NCI-H2107 treated with DMSO at 0.1 percent for 48 hours (cell line): ENCODE data around the gene FIS1.
"Not testable (repeated sequence)": the region's sequence is repeated elsewhere in the genome, so short reads cannot be mapped to it uniquely, and the experiment has no call there.

Experiments
- DNase-seq: peaks from one replicate; lab custom pipeline; 2025; ENCODE audit not compliant: unreplicated experiment; lab: John Stamatoyannopoulos, UW

Gene FIS1

GRCh38 chr7:101244375-101245146 lies at the start of gene FIS1:
Gene FIS1 (minus strand): TSS chr7:101245081. CDS start chr7:101245004, 77 bp downstream.
- peak; percentile 87 for DNase-seq

DNA sequence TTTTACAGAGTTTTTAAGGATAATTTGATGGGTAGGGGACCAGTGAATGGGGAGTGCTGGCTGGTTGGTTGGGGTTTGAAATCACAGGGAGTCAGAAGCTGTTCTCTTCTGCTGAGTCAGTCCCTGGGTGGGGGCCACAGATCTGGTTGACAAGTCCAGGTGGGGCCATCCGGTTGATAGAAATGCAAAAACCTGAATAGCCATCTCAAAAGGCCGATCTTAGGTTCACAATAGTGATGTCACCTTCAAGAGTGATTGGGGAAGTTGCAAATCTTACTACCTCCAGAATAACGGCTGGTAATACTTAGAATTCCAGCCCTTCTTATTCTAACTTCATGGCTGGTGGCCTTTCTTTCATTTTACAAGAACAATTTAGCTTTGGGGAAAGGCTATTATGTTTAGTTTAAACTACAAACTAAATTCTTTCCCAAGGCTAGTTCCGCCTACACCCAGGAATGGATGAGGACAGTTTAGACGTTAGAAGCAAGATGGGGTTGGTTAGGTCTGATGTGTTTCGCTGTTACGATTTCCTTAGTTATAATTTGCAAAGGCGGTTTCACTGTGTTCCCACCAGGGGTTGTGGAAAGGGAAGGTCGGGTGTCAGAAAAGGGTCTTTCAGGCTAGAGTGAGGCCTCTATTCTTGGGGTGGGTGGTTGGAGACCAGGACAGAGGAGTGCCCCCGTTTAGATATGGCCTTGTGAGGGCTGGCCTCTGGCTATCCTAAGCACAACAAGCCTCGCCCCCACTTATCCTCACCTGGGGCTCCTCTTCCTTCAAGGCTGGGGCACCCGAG lies 49.4 kb upstream of the FIS1 start:
- DNase-seq: no peak

DNA sequence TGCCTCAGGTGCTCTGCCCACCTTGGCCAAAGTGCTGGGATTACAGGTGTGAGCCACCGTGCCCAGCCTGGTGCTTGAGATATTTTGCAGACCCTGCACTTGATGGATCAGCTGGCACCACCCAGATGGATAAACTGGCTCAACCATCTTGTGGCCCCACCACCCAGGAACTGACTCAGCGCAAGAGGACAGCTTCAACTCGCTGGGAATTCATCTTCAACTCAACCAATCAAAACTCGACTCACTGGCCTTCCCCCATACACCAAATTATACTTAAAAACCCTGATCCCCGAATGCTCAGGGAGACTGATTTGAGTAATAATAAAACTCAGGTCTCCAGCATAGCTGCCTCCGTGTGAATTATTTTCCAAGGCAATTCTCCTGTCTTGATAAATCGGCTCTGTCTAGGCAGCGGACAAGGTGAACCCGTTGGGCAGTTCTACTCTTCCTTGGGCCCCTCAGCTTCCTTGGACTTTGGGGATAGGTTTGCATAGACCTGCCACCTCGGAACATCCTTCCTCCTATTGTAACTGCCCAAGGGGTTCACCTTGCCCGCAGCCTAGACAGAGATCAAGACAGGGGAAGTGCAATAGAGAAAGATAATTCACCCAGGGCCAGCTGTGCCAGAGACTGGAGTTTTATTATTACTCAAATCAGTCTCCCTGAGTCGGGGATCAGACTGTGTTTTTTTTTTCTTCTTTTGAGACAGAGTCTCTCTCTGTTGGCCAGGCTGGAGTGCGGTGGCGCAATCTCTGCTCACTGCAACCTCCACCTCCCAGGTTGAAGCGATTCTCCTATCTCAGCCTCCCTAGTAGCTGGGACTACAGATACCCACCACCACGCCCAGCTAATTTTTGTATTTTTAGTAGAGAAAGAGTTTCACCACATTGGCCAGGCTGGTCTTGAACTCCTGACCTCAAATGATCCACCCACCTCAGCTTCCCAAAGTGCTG lies 48.5 kb upstream of the FIS1 start:
- DNase-seq: not testable (repeated sequence)

DNA sequence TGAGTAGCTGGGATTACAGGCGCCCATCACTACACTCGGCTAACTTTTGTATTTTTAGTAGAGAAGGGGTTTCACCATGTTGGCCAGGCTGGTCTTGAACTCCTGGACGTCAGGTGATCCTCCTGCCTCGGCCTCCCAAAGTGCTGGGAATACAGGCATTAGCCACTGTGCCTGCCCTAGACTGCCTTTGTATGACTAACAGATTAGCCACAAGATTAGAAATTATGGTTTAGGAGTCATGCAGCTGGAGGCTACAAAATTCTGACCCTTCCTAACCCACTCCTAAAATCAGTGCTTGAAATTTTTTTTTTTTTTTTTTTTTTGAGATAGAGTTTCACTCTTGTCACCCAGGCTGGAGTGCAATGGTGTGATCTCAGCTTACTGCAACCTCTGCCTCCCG lies 47.7 kb upstream of the FIS1 start:
- DNase-seq: not testable (repeated sequence)

- DNase-seq: peak; percentile 26
Observed at GRCh38 chr7:101290186-101291037, 45.5 kb upstream of the FIS1 start.

GRCh38 chr7:101289687-101290086 lies 44.8 kb upstream of the FIS1 start:
- DNase-seq: not testable (repeated sequence)

- no peak for DNase-seq
Observed at GRCh38 chr7:101288439-101288838, 43.6 kb upstream of the FIS1 start.

DNA sequence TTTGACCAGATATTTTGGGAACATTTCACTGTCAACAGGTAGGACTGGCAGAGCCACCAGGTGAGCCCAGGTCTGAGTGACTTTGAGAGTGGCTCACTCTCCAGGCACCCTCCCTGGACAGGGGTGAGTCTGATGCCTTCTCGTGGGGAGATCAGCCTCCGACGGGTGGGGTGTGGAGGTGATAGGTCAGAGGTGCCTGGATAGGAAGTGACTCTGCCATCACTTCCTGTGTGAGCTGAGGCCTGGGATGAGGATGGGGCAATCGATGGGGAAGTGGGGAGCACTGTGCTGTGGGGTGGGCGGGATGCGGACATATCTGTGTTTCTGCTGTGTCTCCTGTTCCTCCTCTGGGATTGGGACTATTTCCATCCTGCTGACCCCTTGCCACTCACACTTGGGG lies 42.2 kb upstream of the FIS1 start:
- no peak for DNase-seq

DNA sequence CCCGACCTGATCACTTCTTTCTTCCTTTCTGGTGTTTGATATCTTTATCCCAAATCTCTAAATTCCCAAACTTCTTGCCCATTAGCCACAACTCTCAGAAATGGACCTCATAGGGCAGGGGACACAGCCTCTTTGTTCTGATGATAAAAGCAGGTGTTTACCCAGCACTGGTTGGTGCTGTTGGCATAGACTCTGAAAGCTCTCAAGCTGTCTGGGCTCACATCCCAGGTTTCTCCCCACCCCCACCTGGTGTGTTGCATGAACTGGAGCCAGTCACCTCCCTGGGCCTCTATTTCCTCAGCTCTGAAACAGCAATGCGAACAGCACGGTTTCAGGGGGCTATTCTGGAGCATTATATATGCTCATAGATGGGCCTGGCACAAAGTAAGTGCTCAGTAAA lies 41.0 kb upstream of the FIS1 start:
- DNase-seq: peak; percentile 3

DNA sequence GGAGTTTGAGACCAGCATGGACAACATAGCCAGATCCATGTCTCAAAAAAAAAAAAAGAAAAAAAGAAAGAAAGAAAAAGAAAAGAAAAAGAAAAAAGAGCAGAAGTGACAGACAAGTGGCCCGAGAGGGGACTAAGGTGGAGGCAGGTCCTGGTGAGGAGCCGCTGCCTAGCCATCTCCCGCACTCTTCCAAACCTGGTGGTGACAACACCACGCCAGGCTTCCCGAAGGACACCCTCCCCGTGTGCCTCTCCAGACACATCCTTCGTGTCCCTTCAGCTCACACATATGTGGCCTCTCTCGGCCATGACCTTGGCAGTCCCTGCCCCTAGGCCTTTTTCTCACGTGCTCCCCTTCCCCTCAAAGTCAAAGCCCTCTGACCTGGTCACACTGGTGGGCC lies 40.3 kb upstream of the FIS1 start:
- no peak for DNase-seq

GRCh38 chr7:101280912-101281311 lies 36.0 kb upstream of the FIS1 start:
- DNase-seq: not testable (repeated sequence)

DNA sequence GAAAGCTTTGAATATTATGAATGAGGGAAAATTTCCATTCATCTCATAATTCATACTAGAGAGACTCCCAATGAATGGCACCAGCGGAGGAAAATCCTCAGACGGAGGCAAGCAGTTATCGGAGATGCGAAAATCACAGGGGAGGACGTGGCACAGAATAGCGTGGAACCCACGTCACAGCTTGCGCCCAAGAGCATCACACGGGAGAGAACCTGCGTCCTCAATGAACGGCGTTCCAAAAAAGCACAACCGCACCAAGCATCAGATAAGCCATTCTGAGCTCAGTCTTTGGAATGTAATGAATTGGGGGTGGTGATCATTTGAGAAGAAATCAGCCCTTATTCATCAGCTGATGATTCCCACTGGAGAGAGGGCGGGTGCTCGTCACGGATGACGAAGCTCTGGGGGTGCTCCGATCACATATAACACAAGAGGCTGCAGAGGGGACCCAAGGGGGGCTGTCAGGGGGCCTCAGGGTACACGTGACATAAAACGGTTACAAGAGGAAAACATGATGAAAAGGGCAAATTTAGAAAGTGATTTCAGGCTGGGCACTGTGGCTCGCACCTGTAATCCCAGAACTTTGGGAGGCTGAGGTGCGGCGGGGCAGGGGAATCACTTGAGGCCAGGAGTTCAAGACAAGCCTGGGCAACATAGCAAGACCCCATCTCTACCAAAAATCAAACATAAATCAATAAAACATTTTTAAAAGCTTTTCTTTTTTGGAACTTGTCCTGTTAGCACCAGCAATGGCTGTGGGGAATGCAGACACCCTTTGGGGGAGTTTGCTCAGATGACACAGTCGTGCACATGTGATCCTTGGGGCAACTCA lies 33.8 kb upstream of the FIS1 start:
- no peak for DNase-seq

DNA sequence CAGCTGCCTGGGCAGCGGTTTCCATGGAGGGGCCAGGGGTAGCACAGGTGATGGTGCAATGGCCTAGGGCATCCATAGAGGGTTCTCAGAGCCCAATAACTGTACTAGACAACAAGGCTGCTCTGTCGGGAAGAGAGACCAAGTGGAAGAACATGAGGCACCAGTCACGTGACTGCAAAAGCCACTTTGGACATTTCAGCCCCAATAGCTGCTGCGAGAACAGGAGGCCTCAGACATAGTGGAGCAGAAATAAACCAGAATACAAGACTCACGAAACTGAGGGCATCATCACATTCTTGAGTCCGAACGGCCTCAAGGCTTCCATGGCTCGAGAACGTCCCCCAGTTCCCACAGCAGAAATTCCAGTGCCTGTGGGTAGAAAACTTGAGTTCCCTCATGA lies 32.3 kb upstream of the FIS1 start:
- no peak for DNase-seq

- DNase-seq: no peak
Observed at GRCh38 chr7:101273206-101273605, 28.3 kb upstream of the FIS1 start.

DNA sequence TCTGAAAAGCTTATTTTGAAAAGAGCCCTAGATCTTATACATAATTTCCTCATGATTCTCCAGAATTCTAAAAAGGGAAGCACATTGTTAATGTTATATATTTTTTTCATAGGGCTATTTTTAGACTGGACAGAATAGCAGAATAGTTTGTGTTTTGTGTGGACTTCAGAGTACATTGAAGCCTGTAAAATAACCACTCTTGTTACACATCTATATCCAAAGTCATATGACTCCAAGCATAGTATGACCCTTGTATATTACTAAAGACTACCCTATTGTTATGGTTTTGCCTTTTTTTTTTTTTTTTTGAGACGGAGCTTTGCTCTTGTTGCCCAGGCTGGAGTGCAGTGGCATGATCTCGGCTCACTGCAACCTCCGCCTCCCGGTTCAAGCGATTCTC lies 26.1 kb upstream of the FIS1 start:
- no peak for DNase-seq

DNA sequence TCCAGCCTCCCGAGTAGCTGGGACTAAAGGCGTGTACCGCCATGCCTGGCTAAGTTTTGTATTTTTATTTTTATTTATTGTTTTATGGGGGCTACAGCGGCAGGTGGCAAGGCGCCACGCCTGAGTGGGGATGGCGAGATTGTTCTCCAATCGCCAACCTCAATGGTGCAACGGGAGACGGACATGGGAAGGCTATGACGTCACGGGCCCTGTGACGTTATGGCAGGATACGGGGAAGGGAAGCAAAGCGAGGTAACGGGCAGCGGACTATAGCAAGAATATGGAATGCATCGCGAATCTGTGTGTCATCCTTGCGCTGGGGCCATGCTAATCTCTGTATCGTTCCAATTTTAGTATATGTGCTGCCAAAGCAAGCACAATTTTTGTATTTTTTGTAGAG lies 24.8 kb upstream of the FIS1 start:
- DNase-seq: no peak

GRCh38 chr7:101265622-101266516 lies 21.0 kb upstream of the FIS1 start:
- no peak for DNase-seq

DNA sequence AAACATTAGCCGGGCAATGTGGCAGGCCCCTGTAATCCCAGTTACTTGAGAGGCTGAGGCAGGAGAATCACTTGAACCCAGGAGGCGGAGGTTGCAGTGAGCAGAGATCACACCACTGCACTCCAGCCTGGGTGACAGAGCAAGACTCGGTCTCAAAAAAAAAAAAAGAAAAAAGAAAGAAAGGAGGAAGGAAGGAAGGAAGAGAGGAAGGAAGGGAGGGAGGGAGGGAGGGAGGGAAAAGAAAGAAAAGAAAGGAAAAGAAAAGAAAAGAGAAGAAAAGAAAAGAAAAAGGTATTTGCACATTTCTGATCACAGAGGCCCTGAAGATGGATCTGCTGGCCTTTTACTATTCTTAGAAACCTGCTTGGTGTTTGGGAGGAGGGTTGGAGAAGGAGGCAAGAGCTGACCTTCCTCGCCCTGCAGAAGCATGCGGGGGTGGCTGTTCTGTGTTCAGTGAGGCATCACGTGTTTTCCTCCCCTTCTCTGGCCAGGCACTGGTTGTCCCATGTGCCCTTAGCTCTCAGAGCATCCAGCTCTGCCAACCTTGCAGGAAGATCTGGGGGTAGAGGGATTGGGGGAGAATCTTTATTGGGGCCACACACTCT lies 19.3 kb upstream of the FIS1 start:
- not testable (repeated sequence) for DNase-seq
